Kidney (tissue), 14 donors: ENCODE results near the gene PRDX1. TPM values are rescaled to one million over a fixed set of nuclear protein-coding genes. Genes with fewer than 3 reads are reported as not detected.

Experiments
- DNase-seq, 5 donors: peaks; one replicate each; pipeline ENCODE4 v3.0.0-alpha.2; 2013 to 2020
- FAIRE-seq: peaks from 2 replicates; lab custom pipeline; 2012; peaks lifted over from hg19 to GRCh38; lab: Jason Lieb, UNC
- H3K27ac ChIP-seq, 2 donors: one replicate each; pipeline ENCODE4 v1.7.0; 2013; ENCODE audit warnings: low read depth in 2 of 2, low read length in 2 of 2, inconsistent platforms in 1 of 2
- H3K27me3 ChIP-seq: one replicate; pipeline ENCODE4 v1.7.1; 2013; ENCODE audit warnings: low read length, inconsistent platforms; ENCODE audit not compliant: control insufficient read depth, insufficient read depth
- H3K36me3 ChIP-seq, 3 donors: one replicate each; pipeline versions ENCODE4 v1.7.0 to v1.7.1; 2013; ENCODE audit warnings: low read length in 3 of 3, control low read depth in 1 of 3, inconsistent platforms in 1 of 3; ENCODE audit not compliant: insufficient read depth in 3 of 3, control insufficient read depth in 2 of 3
- H3K4me1 ChIP-seq, 3 donors: one replicate each; pipeline versions ENCODE4 v1.7.0 to v1.7.1; 2013; ENCODE audit warnings: low read length in 3 of 3, inconsistent platforms in 1 of 3, low read depth in 1 of 3; ENCODE audit not compliant: control insufficient read depth in 2 of 3, insufficient read depth in 2 of 3
- H3K4me3 ChIP-seq, 3 donors: one replicate each; pipeline versions ENCODE4 v1.7.0 to v1.8.1; 2013; ENCODE audit warnings: low read length in 3 of 3, control low read depth in 1 of 3, inconsistent platforms in 1 of 3
- H3K9ac ChIP-seq, 3 donors: one replicate each; pipeline versions ENCODE4 v1.7.0 to v1.7.1; 2013; ENCODE audit warnings: low read length in 3 of 3, control low read depth in 1 of 3, inconsistent platforms in 1 of 3
- H3K9me3 ChIP-seq, 3 donors: one replicate each; pipeline versions ENCODE4 v1.7.0 to v1.7.1; 2013; ENCODE audit warnings: low read length in 3 of 3, control low read depth in 1 of 3, inconsistent platforms in 1 of 3; ENCODE audit not compliant: control insufficient read depth in 2 of 3, insufficient read depth in 1 of 3
- CTCF ChIP-seq: IDR thresholded peaks from 3 replicates; pipeline ENCODE4 v1.5.1; 2012; ENCODE audit warnings: mild to moderate bottlenecking, moderate library complexity, borderline replicate concordance; ENCODE audit not compliant: insufficient read depth; ENCODE audit errors: extremely low read depth
- intact Hi-C: fragments of 100-400 bp; cut with DNase I; formaldehyde crosslinking; loops from one replicate; pipeline ENCODE4 v1.11.1; 2022
- polyA plus RNA-seq: library from polyadenylated mRNA; stranded (reverse); fragments of 350-450 nt; fragmentation: Illumina TruSeq; extraction: RNeasy Lipid Tissue Mini Kit (QIAGEN cat#74804); gene quantifications from one replicate; pipeline ENCODE4 v1.2.3, GENCODE V29; 2014; ENCODE audit warnings: low read depth, low replicate concordance; ENCODE audit not compliant: insufficient read depth
- total RNA-seq: library from RNA; stranded (reverse); fragmentation: NEBNext Ultra II Directional; extraction: Animal tissue kit (Norgen Biotek cat#: 25700); gene quantifications from one replicate; pipeline ENCODE4 v1.2.1, GENCODE V29; 2021
- donor health status: control.
- donor health status: control.
- donor health status: control.
- donor health status: control.
- donor health status: control.
- donor health status: DM: yes; HTN: yes; CAD: no.
- donor health status: Normal renal cell carcinoma (clear cell type).

The PRDX1 gene
- total and polyA plus RNA-seq, 2 donors from 2014 or later: 452 to 1,042 TPM

- Histone ChIP-seq H3K36me3 (no peaks in the 10 kb centered on the region), H3K9ac (no peak overlapping the region), H3K4me3 (no peak overlapping the region), H3K4me1 (no peaks in the 10 kb centered on the region), H3K9me3 (no peaks in the 10 kb centered on the region), H3K27me3 (no peaks in the 10 kb centered on the region), H3K27ac (no peak overlapping the region)
- intact Hi-C loops: no loop called here
- FAIRE-seq (no peak), DNase-seq (no peak)
- no peak for TF ChIP-seq CTCF
Observed at GRCh38 chr1:45535988-45536766, 14.5 kb upstream of the PRDX1 start.

GRCh38 chr1:45531873-45532272 lies 10.2 kb upstream of the PRDX1 start:
- DNase-seq (no peak), FAIRE-seq (no peak)
- no peaks in the 10 kb centered on the region for H3K9me3 ChIP-seq
- H3K9ac ChIP-seq: no peak overlapping the region
- TF ChIP-seq CTCF: no peak
- H3K27ac ChIP-seq: no peak overlapping the region
- intact Hi-C loops: no loop called here
- H3K36me3 ChIP-seq: no peaks in the 10 kb centered on the region
- no peaks in the 10 kb centered on the region for H3K27me3 ChIP-seq
- H3K4me3 ChIP-seq: no peak overlapping the region
- H3K4me1 ChIP-seq: no peaks in the 10 kb centered on the region

- Histone ChIP-seq H3K27ac (no peak overlapping the region), H3K4me3 (no peak overlapping the region), H3K27me3 (no peaks in the 10 kb centered on the region), H3K9me3 (no peaks in the 10 kb centered on the region), H3K4me1 (no peaks in the 10 kb centered on the region), H3K36me3 (no peaks in the 10 kb centered on the region), H3K9ac (no peak overlapping the region)
- TF ChIP-seq CTCF: no peak
- FAIRE-seq (no peak), DNase-seq (no peak)
- intact Hi-C loops: no loop called here
Observed at GRCh38 chr1:45530632-45531135, 9.0 kb upstream of the PRDX1 start.
